ENCODE data around the gene SLF2.

Gene SLF2

GRCh38 chr10:100912605-100913469 is at the start of gene SLF2:
TSS of gene SLF2 (plus strand) at chr10:100912963. CDS start at chr10:100913111, 148 bp downstream.
- DNase-seq, result peak; percentile 99

- DNase-seq, result no peak
Measured at GRCh38 chr10:100863433-100863832, 49.3 kb upstream of the SLF2 start.

- no peak for DNase-seq
Measured at GRCh38 chr10:100864036-100864885, 48.5 kb upstream of the SLF2 start.

GRCh38 chr10:100864978-100865377 is 47.8 kb upstream of the SLF2 start:
- no peak for DNase-seq

GRCh38 chr10:100866010-100866409 is 46.8 kb upstream of the SLF2 start:
- DNase-seq, result peak; percentile 39

GRCh38 chr10:100866575-100867098 is 46.1 kb upstream of the SLF2 start:
- DNase-seq, result peak; percentile 47

- no peak for DNase-seq
Measured at GRCh38 chr10:100867261-100867963, 45.4 kb upstream of the SLF2 start.

- no peak for DNase-seq
Measured at GRCh38 chr10:100868382-100868781, 44.4 kb upstream of the SLF2 start.

- DNase-seq, result no peak
Measured at GRCh38 chr10:100869399-100869798, 43.4 kb upstream of the SLF2 start.

GRCh38 chr10:100872034-100872791 is 40.5 kb upstream of the SLF2 start:
- DNase-seq, result peak; percentile 79

- no peak for DNase-seq
Measured at GRCh38 chr10:100873146-100873826, 39.5 kb upstream of the SLF2 start.

GRCh38 chr10:100873827-100874326 is 38.9 kb upstream of the SLF2 start:
- peak; percentile 75 for DNase-seq

- DNase-seq, result peak; percentile 57
Measured at GRCh38 chr10:100874702-100875483, 37.9 kb upstream of the SLF2 start.

- no peak for DNase-seq
Measured at GRCh38 chr10:100875484-100876166, 37.1 kb upstream of the SLF2 start.

- no peak for DNase-seq
Measured at GRCh38 chr10:100876585-100877460, 35.9 kb upstream of the SLF2 start.

GRCh38 chr10:100877461-100877850 is 35.3 kb upstream of the SLF2 start:
- DNase-seq, result no peak

- DNase-seq, result peak; percentile 95
Measured at GRCh38 chr10:100878291-100878910, 34.4 kb upstream of the SLF2 start.

- peak; percentile 45 for DNase-seq
Measured at GRCh38 chr10:100879741-100880360, 32.9 kb upstream of the SLF2 start.

All from eye (tissue), 1 donor.